ENCODE measurements around the gene ATP10D.
"Not testable (repeated sequence)": the region's sequence is repeated elsewhere in the genome, so short reads cannot be mapped to it uniquely, and the experiment has no call there.

The ATP10D gene

GRCh38 chr4:47485047-47485692, at the start of gene ATP10D:
Gene ATP10D (plus strand): TSS chr4:47485275. CDS start chr4:47512541, 27,266 bp downstream.
- DNase-seq = peak; percentile 95

- no peak for DNase-seq
These were observed 42.1 kb upstream of the ATP10D start for GRCh38 chr4:47442980-47443379.

GRCh38 chr4:47444031-47444430, 41.0 kb upstream of the ATP10D start:
- no peak for DNase-seq

- DNase-seq = no peak
These were observed 33.4 kb upstream of the ATP10D start for GRCh38 chr4:47451657-47452056.

GRCh38 chr4:47462799-47463234, 22.3 kb upstream of the ATP10D start:
- no peak for DNase-seq

GRCh38 chr4:47463235-47463956, 21.7 kb upstream of the ATP10D start, which contains the start of gene COMMD8:
Gene COMMD8 (minus strand): TSS chr4:47463702. CDS start chr4:47463651, 51 bp downstream.
- DNase-seq = peak; percentile 96

- DNase-seq = no peak
These were observed 20.1 kb upstream of the ATP10D start for GRCh38 chr4:47465004-47465403.

- no peak for DNase-seq
These were observed 18.9 kb upstream of the ATP10D start for GRCh38 chr4:47466056-47466785.

GRCh38 chr4:47468706-47469365, 16.2 kb upstream of the ATP10D start:
- no peak for DNase-seq

GRCh38 chr4:47469951-47470350, 15.1 kb upstream of the ATP10D start:
- no peak for DNase-seq

- DNase-seq = no peak
These were observed 14.0 kb upstream of the ATP10D start for GRCh38 chr4:47471064-47471463.

GRCh38 chr4:47471591-47471990, 13.5 kb upstream of the ATP10D start:
- DNase-seq = no peak

GRCh38 chr4:47473141-47473750, 11.8 kb upstream of the ATP10D start:
- DNase-seq = no peak

- no peak for DNase-seq
These were observed 10.3 kb upstream of the ATP10D start for GRCh38 chr4:47474799-47475198.

GRCh38 chr4:47475411-47475810, 9.7 kb upstream of the ATP10D start:
- DNase-seq = no peak

- no peak for DNase-seq
These were observed 6.3 kb upstream of the ATP10D start for GRCh38 chr4:47478804-47479203.

GRCh38 chr4:47482326-47482725, 2.7 kb upstream of the ATP10D start:
- DNase-seq = no peak

GRCh38 chr4:47483745-47484144, 1.3 kb upstream of the ATP10D start:
- DNase-seq = no peak

GRCh38 chr4:47484168-47484567, 907 bp upstream of the ATP10D start:
- DNase-seq = no peak

GRCh38 chr4:47485768-47486167, 693 bp downstream of the ATP10D start:
- DNase-seq = no peak

- peak; percentile 29 for DNase-seq
These were observed 1.2 kb downstream of the ATP10D start for GRCh38 chr4:47486231-47486673.

- DNase-seq = not testable (repeated sequence)
These were observed 1.7 kb downstream of the ATP10D start for GRCh38 chr4:47486727-47487126.

GRCh38 chr4:47488706-47489105, 3.6 kb downstream of the ATP10D start:
- no peak for DNase-seq

Measured in retina (tissue), 1 donor.